Endodermal cell (in vitro differentiated cells): ENCODE results near the gene MIER2. TPM values are rescaled to one million over a fixed set of nuclear protein-coding genes. Genes with fewer than 3 reads are reported as not detected.

Experiments used
- DNase-seq: peaks from one replicate; pipeline ENCODE4 v3.0.0-alpha.2; 2017
- H3K27ac ChIP-seq: 2 replicates; pipeline ENCODE4 v1.5.1; 2013; ENCODE audit warnings: mild to moderate bottlenecking, low read depth, low read length, moderate library complexity
- H3K27me3 ChIP-seq: 2 replicates; pipeline ENCODE4 v1.6.1; 2013; ENCODE audit warnings: mild to moderate bottlenecking, low read length, moderate library complexity; ENCODE audit not compliant: insufficient read depth, control insufficient read depth, poor library complexity, severe bottlenecking
- H3K36me3 ChIP-seq: 2 replicates; pipeline ENCODE4 v1.7.0; 2013; ENCODE audit warnings: mild to moderate bottlenecking, low read length, moderate library complexity; ENCODE audit not compliant: control insufficient read depth, insufficient read depth
- H3K4me1 ChIP-seq: one replicate; pipeline ENCODE4 v1.7.0; 2013; ENCODE audit warnings: low read length; ENCODE audit not compliant: control insufficient read depth, insufficient read depth
- H3K4me3 ChIP-seq: 2 replicates; pipeline ENCODE4 v1.5.1; 2013; ENCODE audit warnings: mild to moderate bottlenecking, low read length, moderate library complexity
- H3K9ac ChIP-seq: 2 replicates; pipeline ENCODE4 v1.6.1; 2013; ENCODE audit warnings: mild to moderate bottlenecking, low read length, moderate library complexity; ENCODE audit not compliant: poor library complexity, severe bottlenecking; ENCODE audit errors: extremely low read depth
- H3K9me3 ChIP-seq: 2 replicates; pipeline ENCODE4 v1.6.1; 2013; ENCODE audit warnings: mild to moderate bottlenecking, low read length, moderate library complexity; ENCODE audit not compliant: control insufficient read depth
- H3K27ac Mint-ChIP-seq: 2 replicates; pipeline ENCODE4 v1.8.0; 2020; ENCODE audit warnings: mixed read lengths
- H3K27me3 Mint-ChIP-seq: 2 replicates; pipeline ENCODE4 v1.8.0; 2021; ENCODE audit warnings: mild to moderate bottlenecking, mixed read lengths; ENCODE audit not compliant: insufficient read depth
- H3K36me3 Mint-ChIP-seq: 2 replicates; pipeline ENCODE4 v1.8.0; 2020; ENCODE audit warnings: low read depth, mixed read lengths
- H3K4me1 Mint-ChIP-seq: 2 replicates; pipeline ENCODE4 v1.8.0; 2020; ENCODE audit warnings: mixed read lengths
- H3K4me3 Mint-ChIP-seq: 2 replicates; pipeline ENCODE4 v1.8.0; 2020; ENCODE audit warnings: mild to moderate bottlenecking, moderate library complexity, mixed read lengths
- H3K9me3 Mint-ChIP-seq: 2 replicates; pipeline ENCODE4 v1.8.0; 2020; ENCODE audit warnings: mild to moderate bottlenecking, mixed read lengths
- CTCF ChIP-seq: fragments of 200-600 bp; sonication (generic); conservative IDR thresholded peaks from 2 replicates; pipeline ENCODE4 v1.5.0; 2021; ENCODE audit warnings: antibody characterized with exemption, mild to moderate bottlenecking
- WGBS, 2 experiments: methylation state at CpG; one replicate each; pipeline versions ENCODE4 v1.1.5 to v1.1.7; 2013; ENCODE audit warnings: missing lambda C conversion rate in 2 of 2, mixed read lengths in 1 of 2; ENCODE audit not compliant: insufficient coverage in 1 of 2, insufficient read length in 1 of 2; 5-methylcytosine and 5-hydroxymethylcytosine counted together
- total RNA-seq, 2 donors: library from RNA; stranded (reverse); fragmentation: NEBNext Ultra II Directional in 1 of 2; extraction: Animal tissue kit (Norgen Biotek cat#: 25700) in 1 of 2; gene quantifications; 2 replicates in 1 of 2; 3 replicates in 1 of 2; pipeline ENCODE4 v1.2.1, GENCODE V29; 2021

MIER2 gene
- total RNA-seq, 2 donors from 2014 or later = 50.5 to 51.3 TPM

GRCh38 chr19:369256-369655 is 24.7 kb upstream of the MIER2 start:
- H3K4me3 Mint-ChIP-seq = no peak overlapping the region
- Histone ChIP-seq H3K27me3 (no peaks in the 10 kb centered on the region), H3K27ac (no peak overlapping the region), H3K4me3 (no peak overlapping the region), H3K36me3 (no peaks in the 10 kb centered on the region), H3K9me3 (no peaks in the 10 kb centered on the region), H3K4me1 (no peaks in the 10 kb centered on the region), H3K9ac (no peak overlapping the region)
- no peaks in the 10 kb centered on the region for H3K9me3 Mint-ChIP-seq
- peak; percentile 30 for DNase-seq
- no peaks in the 10 kb centered on the region for H3K36me3 Mint-ChIP-seq
- H3K27ac Mint-ChIP-seq = no peak overlapping the region
- no peak for TF ChIP-seq CTCF
- no peaks in the 10 kb centered on the region for H3K4me1 Mint-ChIP-seq
- H3K27me3 Mint-ChIP-seq = peaks cover 20% of the 10 kb centered on the region
- WGBS, 2 experiments = 93 to 94% methylated on average over 12 to 13 of the region's 13 CpGs

GRCh38 chr19:368630-369024 is 24.0 kb upstream of the MIER2 start:
- no peaks in the 10 kb centered on the region for H3K4me1 Mint-ChIP-seq
- Histone ChIP-seq H3K27ac (no peak overlapping the region), H3K9ac (no peak overlapping the region), H3K27me3 (no peaks in the 10 kb centered on the region), H3K9me3 (no peaks in the 10 kb centered on the region), H3K4me1 (no peaks in the 10 kb centered on the region), H3K36me3 (no peaks in the 10 kb centered on the region), H3K4me3 (no peak overlapping the region)
- H3K9me3 Mint-ChIP-seq = no peaks in the 10 kb centered on the region
- no peak for TF ChIP-seq CTCF
- H3K36me3 Mint-ChIP-seq = no peaks in the 10 kb centered on the region
- peaks cover 17% of the 10 kb centered on the region for H3K27me3 Mint-ChIP-seq
- no peak overlapping the region for H3K4me3 Mint-ChIP-seq
- DNase-seq = peak; percentile 28
- H3K27ac Mint-ChIP-seq = no peak overlapping the region
- 78 to 84% methylated on average over 3 to 7 of the region's 7 CpGs for WGBS, 2 experiments

GRCh38 chr19:367963-368629 is 23.5 kb upstream of the MIER2 start:
- Histone ChIP-seq H3K27me3 (no peaks in the 10 kb centered on the region), H3K27ac (no peak overlapping the region), H3K36me3 (no peaks in the 10 kb centered on the region), H3K9me3 (no peaks in the 10 kb centered on the region), H3K4me1 (no peaks in the 10 kb centered on the region), H3K4me3 (no peak overlapping the region), H3K9ac (no peak overlapping the region)
- H3K9me3 Mint-ChIP-seq = no peaks in the 10 kb centered on the region
- peak; percentile 27 for DNase-seq
- H3K4me1 Mint-ChIP-seq = no peaks in the 10 kb centered on the region
- H3K36me3 Mint-ChIP-seq = no peaks in the 10 kb centered on the region
- TF ChIP-seq CTCF = no peak
- peaks cover 17% of the 10 kb centered on the region for H3K27me3 Mint-ChIP-seq
- no peak overlapping the region for H3K4me3 Mint-ChIP-seq
- 87 to 91% methylated on average over 12 to 22 of the region's 22 CpGs for WGBS, 2 experiments
- H3K27ac Mint-ChIP-seq = no peak overlapping the region
